ENCODE results near the gene IL1RN. TPM values are rescaled to one million over a fixed set of nuclear protein-coding genes. Genes with fewer than 3 reads are reported as not detected.

The IL1RN gene
- total RNA-seq, 1 donor from 2014 or later, result not detected

- DNase-seq (ENCODE audit: low read depth, low spot score), result no peak
Measured at GRCh38 chr2:113156278-113157117, 29.1 kb downstream of the IL1RN start.

- DNase-seq (ENCODE audit: low read depth, low spot score), result no peak
Measured at GRCh38 chr2:113157118-113157896, 29.9 kb downstream of the IL1RN start.

- no peak for DNase-seq (ENCODE audit: low read depth, low spot score)
Measured at GRCh38 chr2:113157897-113158753, 30.7 kb downstream of the IL1RN start.

GRCh38 chr2:113158884-113159553 is 31.6 kb downstream of the IL1RN start:
- DNase-seq (ENCODE audit: low read depth, low spot score), result no peak

GRCh38 chr2:113160248-113160647 is 32.9 kb downstream of the IL1RN start:
- DNase-seq (ENCODE audit: low read depth, low spot score), result no peak

- DNase-seq (ENCODE audit: low read depth, low spot score), result no peak
Measured at GRCh38 chr2:113160962-113161361, 33.6 kb downstream of the IL1RN start.

- no peak for DNase-seq (ENCODE audit: low read depth, low spot score)
Measured at GRCh38 chr2:113162173-113162572, 34.8 kb downstream of the IL1RN start.

GRCh38 chr2:113162869-113163268 is 35.5 kb downstream of the IL1RN start:
- no peak for DNase-seq (ENCODE audit: low read depth, low spot score)

GRCh38 chr2:113164215-113164929 is 37.0 kb downstream of the IL1RN start:
- DNase-seq (ENCODE audit: low read depth, low spot score), result no peak

GRCh38 chr2:113164930-113165585 is 37.7 kb downstream of the IL1RN start:
- DNase-seq (ENCODE audit: low read depth, low spot score), result no peak

GRCh38 chr2:113166187-113166645 is 38.8 kb downstream of the IL1RN start:
- no peak for DNase-seq (ENCODE audit: low read depth, low spot score)

- no peak for DNase-seq (ENCODE audit: low read depth, low spot score)
Measured at GRCh38 chr2:113167115-113167932, 39.9 kb downstream of the IL1RN start.

- no peak for DNase-seq (ENCODE audit: low read depth, low spot score)
Measured at GRCh38 chr2:113167962-113168340, 40.6 kb downstream of the IL1RN start.

- DNase-seq (ENCODE audit: low read depth, low spot score), result no peak
Measured at GRCh38 chr2:113169002-113169530, 41.7 kb downstream of the IL1RN start.

- no peak for DNase-seq (ENCODE audit: low read depth, low spot score)
Measured at GRCh38 chr2:113169586-113169985, 42.2 kb downstream of the IL1RN start.

- no peak for DNase-seq (ENCODE audit: low read depth, low spot score)
Measured at GRCh38 chr2:113171334-113172075, 44.1 kb downstream of the IL1RN start.

GRCh38 chr2:113172721-113173541 is 45.5 kb downstream of the IL1RN start:
- no peak for DNase-seq (ENCODE audit: low read depth, low spot score)

Data from pulmonary artery endothelial cell (primary cell).